GDM1 (cell line): Measurements from ENCODE around the gene KDM4C.
"Not testable (repeated sequence)": the region's sequence is repeated elsewhere in the genome, so short reads cannot be mapped to it uniquely, and the experiment has no call there.

Experiments
- DNase-seq: peaks from one replicate; lab custom pipeline; 2025; lab: John Stamatoyannopoulos, UW

Gene KDM4C

GRCh38 chr9:6764523-6764922, 6.8 kb downstream of the KDM4C start:
- DNase-seq, result no peak

DNA sequence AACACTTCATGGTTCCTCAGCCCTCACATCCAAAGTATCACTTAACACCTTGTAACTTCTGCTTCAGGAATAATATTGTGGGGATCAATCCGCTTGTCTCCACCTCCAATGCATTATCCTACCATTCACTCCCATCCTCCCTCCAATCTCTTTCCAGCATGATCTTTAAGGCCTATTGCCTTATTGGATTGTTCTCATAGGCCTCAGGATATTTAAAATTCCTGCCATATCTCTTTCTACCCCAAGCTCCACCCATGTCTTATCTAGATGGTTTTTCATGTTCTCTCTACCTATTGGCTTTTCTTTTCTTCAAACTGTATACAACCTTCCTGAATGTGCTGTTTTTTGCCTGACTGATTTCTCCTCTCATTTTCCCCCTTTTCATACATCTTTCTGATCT, 7.2 kb downstream of the KDM4C start:
- no peak for DNase-seq

DNA sequence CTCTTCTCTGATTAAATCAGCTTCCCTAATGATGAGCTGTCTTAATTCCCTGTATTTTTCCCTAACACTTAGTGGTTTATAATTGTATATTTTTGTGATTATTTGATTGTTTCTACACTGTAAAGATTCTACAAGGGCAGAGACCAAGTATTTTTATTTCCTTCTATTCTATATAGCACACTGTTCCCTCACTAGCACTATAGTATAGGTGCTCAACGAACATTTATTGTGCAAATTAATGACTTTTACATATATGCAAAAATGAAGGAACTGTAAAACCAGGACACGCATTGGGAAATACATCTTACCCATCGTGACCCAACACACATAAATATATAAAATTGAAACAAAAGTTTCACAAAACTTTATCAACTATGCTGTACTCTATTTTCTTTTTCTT, 7.6 kb downstream of the KDM4C start:
- DNase-seq, result no peak

- DNase-seq, result no peak
These were observed 8.8 kb downstream of the KDM4C start for GRCh38 chr9:6766606-6767005.

DNA sequence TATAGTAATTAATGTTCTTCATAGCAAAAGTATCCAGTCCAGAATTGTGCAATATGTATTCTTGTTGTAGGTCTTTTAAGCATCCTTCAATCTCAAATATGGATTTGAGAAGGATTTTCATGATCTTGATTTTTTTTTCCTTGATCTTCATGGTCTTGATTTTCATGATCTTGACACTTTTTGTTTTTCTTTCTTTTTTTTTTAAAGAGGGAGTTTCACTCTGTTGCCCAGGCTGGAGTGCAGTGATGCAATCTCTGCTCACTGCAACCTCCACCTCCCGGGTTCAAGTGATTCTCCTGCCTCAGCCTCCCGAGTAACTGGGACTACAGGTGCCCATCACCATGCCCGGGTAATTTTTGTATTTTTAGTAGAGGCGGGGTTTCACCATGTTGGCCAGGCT, 10.8 kb downstream of the KDM4C start:
- DNase-seq, result not testable (repeated sequence)

DNA sequence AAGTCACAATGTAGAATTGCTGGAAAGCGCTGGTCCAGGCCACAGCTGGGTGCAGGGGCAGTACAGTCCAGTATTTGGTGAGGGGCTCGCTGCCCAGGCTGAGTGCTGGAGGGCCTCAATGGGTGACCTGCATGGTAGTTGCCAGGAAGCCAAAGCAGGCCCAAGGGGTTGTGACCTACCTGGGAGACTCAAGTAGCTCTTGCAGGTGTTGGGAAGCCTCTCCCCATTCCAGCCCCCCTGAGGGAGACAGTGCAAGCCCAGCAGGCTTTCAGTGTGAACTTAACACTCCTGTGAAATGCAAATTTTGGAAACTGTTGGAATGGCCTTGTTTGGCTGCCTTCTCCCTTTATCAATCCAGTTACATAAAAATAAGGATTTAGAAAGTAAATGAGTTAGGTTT, 13.9 kb downstream of the KDM4C start:
- no peak for DNase-seq

DNA sequence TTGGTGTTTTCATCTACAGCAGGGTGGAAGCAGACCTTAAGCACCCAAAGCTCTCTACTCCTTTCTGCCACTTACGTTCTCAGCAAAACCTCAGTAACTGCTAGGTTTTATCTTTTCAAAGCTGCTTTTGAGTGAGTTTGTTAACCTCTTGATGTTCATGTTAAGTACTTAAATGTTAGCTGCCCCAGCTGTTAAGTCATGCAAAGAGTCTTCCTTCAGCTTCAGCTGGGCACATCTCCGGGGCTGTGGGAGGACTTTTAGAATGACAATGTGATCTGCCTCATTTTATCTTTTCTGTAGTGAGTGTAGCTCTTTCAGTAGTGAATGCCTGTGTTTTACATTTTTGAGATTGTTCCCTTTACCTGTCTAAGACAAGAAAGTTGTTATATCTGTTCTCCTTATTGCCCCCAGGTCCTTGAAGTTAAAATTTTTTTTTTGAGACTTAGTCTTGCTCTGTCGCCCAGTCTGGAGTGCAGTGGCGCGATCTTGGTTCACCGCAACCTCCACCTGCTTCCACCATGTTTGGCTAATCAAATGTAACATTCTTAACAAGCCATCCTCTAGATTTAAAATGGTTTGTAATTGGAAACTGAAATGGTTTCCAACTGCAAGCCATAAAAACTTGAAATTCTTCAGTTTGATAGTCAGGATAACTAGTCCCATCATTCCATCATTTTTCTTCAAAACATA, 19.6 kb downstream of the KDM4C start:
- DNase-seq, result no peak

DNA sequence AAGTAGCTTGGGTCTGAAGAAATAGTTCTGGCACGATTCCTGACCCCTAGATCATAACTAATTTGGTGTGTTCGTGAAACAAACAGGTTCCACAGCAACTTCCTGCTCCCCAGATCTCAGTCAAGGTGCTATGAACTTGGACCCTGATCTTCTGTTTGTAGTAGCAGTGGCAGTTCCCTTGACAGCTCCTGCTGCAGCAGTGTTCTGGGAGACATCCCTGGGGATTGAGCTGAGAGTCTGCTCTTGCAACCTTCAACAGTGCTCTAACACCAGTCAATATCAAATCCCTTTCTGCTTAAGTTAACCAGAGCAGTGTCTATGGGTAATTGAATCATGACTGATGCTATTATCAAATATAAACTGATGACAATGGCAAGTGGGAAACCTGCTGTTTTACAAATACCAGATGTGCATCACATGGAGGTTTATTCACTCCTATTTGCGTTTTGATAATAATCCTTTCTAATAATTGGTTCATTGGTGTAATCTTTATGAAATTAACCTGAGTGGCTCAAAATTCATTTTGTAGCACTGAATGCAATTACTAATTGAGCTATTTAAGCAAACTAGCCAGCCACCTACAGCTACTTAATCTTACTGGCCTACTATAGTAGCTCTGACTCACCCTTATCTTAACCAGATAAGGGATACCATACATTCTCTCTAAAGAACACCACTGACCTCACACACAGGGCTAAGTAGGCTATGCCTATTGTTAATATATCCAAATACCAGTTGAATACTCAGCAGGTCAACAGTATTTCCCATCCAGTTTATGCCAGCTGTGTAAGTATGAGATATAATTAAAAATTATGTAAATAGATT, 21.9 kb downstream of the KDM4C start:
- no peak for DNase-seq

DNA sequence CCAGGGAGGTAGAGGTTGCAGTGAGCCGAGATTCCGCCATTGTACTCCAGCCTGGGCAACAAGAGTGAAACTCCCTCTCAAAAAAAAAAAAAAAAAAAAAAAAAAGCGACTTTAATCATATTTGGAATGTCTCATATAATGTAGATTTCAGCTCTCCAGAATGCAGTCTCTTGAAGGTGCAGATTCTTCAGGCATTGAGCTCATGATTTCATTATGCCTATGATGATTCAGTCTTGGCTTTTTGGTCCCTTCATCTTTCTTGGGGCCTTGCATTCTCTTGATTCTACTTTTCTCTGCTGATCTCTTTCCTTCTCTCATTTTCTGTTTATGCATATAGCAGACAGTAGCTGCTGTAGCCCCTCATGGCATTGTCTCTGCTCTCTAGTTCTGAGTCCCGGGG, 22.9 kb downstream of the KDM4C start:
- DNase-seq, result no peak

DNA sequence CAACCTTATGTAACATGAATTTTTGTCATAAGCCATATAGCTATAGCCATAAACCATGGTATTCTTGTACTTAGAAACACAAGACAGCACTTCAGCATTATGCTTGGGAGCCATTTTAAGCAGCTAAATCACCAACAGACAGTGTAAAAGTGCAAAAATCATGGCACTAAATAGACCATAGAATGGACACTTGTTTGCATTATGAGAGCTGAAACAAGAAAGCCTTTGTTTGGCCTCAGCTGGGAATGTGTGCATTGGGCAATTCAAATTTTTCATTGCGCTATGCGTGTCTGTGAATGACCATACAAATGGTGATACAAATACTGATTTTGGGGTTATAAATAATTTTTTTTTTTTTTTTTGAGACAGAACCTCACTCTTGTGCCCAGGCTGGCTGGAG, 23.7 kb downstream of the KDM4C start:
- DNase-seq, result no peak

- DNase-seq, result no peak
These were observed 24.6 kb downstream of the KDM4C start for GRCh38 chr9:6782345-6782744.

DNA sequence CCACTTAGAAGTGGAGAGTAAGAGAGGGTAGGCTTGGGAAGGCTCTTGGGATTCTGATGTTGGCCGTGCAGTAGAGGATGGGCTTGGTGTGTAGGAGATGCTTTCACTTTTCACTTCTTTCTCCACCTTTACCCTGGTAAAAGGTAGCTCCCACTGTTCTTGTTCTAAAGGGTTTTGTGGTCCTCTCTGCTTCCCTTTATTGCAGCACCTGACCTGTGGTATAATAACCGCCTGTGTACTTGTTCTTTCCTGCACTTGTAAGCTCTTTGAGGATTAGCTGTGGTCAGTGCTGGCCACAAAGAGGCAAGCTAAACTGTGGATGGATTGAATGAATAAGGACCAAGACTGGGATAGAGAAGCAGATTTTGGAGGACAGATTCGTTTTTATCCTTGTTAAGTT, 25.2 kb downstream of the KDM4C start:
- no peak for DNase-seq

DNA sequence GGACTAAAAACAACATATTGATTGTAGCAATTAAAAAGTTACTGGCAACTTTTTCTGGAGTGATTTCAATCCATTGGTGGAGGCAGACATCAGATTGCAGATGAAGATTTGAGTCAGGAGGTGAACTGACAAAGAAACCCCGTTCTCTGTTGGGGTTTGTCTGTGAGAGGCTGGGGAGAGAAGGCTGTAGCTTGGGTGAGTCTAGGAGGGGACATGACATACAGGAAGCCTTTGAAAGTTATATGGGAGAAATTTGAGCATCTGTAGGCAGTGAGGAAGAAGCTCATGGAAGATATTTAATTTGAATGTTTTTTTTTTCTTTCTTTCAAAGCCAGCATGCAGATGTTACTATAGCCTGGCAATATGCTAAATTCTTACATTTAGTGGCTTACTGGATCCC, 26.0 kb downstream of the KDM4C start:
- no peak for DNase-seq

DNA sequence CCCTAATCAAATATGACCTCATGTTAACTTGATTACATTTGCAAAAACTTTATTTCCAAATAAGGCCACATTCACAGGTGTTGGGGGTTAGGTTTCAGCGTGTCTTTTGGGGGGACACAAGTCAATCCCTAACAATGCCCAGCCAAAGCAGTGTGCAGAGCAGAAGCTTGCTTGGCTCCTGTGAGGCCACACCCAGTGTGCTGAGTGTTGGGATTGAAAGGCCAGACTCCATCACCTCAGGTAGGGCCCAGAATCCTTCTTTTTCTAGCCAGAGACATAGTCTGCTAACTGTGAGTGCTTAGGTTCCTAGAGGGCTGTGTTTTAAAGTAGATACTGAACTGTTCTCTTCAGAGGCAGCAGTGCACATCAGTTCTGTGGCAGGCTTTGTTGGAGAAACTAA, 27.9 kb downstream of the KDM4C start:
- no peak for DNase-seq

GRCh38 chr9:6787793-6788161, 30.0 kb downstream of the KDM4C start:
- DNase-seq, result no peak

GRCh38 chr9:6788162-6789016, 30.6 kb downstream of the KDM4C start:
- no peak for DNase-seq

GRCh38 chr9:6789017-6789338, 31.2 kb downstream of the KDM4C start:
- not testable (repeated sequence) for DNase-seq

DNA sequence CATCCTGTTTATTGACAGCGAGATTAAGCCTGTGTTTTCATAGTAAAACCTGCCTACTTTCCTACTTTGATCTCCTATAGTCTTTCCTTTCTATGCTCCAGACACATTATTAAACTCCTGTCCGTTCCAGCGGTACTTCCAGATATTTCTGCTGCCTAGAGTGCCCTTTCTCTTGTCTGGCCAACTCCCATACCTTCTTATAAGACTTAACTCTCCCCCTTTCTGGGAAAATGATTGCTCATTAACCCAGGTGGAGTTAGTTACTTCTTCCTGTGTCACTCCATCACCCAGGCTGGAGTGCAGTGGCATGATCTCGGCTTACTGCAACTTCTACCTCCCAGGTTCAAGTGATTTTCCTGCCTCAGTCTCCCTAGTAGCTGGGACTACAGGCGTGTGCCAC, 33.1 kb downstream of the KDM4C start:
- DNase-seq, result no peak

DNA sequence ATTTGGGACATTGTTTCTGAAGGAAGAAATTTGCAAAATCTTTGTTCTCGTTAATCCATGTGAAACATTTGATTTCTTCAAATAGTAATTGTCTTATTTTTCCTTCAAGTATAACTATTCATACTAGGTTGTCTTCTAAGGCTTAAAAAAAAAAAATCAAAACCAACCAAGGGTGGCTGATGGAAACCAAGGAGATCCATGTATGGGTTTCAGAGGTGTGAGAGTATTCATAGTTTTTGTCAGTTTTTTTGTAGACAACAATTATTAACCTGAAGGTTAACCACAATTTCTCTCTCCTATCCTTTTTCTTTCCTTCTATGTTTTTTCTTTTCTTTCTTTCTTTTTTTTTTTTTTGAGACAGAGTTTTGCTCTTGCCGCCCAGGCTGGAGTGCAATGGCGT, 35.4 kb downstream of the KDM4C start:
- DNase-seq, result no peak

GRCh38 chr9:6794936-6795335, 37.2 kb downstream of the KDM4C start:
- no peak for DNase-seq

GRCh38 chr9:6802926-6803325, 45.2 kb downstream of the KDM4C start:
- no peak for DNase-seq

GRCh38 chr9:6805532-6805931, 47.8 kb downstream of the KDM4C start:
- no peak for DNase-seq

GRCh38 chr9:6806318-6806717, 48.5 kb downstream of the KDM4C start:
- DNase-seq, result not testable (repeated sequence)
